ENCODE measurements around the gene SLC25A11.

DNA sequence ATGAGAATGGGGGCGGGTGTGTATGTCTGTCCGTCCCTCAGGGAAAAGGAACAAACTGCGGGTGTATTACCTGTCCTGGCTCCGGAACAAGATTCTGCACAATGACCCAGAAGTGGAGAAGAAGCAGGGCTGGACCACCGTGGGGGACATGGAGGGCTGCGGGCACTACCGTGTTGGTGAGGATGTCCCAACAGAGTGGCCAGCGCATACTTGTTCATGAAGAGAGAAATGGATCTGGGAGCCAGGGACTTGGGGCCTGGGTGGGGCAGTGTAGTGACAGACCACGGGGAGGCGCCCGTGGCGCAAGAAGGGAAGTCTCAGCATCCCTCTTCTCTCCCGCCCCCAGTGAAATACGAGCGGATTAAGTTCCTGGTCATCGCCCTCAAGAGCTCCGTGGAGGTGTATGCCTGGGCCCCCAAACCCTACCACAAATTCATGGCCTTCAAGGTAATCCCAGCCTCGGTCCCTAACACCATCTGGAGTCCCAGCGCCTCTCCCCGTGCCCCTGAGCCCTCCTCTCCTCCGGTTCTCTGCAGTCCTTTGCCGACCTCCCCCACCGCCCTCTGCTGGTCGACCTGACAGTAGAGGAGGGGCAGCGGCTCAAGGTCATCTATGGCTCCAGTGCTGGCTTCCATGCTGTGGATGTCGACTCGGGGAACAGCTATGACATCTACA lies 44.1 kb downstream of the SLC25A11 start:
- TF ChIP-seq, protein P1, sequence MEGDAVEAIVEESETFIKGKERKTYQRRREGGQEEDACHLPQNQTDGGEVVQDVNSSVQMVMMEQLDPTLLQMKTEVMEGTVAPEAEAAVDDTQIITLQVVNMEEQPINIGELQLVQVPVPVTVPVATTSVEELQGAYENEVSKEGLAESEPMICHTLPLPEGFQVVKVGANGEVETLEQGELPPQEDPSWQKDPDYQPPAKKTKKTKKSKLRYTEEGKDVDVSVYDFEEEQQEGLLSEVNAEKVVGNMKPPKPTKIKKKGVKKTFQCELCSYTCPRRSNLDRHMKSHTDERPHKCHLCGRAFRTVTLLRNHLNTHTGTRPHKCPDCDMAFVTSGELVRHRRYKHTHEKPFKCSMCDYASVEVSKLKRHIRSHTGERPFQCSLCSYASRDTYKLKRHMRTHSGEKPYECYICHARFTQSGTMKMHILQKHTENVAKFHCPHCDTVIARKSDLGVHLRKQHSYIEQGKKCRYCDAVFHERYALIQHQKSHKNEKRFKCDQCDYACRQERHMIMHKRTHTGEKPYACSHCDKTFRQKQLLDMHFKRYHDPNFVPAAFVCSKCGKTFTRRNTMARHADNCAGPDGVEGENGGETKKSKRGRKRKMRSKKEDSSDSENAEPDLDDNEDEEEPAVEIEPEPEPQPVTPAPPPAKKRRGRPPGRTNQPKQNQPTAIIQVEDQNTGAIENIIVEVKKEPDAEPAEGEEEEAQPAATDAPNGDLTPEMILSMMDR (conservative IDR thresholded peaks at IDR 0.05 in 1 of 2, IDR thresholded peaks at IDR 0.05 in 1 of 2; ENCODE audit: low read depth in 1 of 2, low read length in 2 of 2): no peak
- no peak for TF ChIP-seq EZH2 (IDR thresholded peaks at IDR 0.05; ENCODE audit: low read length, missing control alignments)

All from fibroblast of lung (primary cell).